Breast epithelium (tissue), 3 donors: ENCODE data around the gene VMP1.

Experiments
- POLR2A ChIP-seq: fragments of 450-650 bp; IDR thresholded peaks from one replicate; pipeline ENCODE4 v1.6.1; 2016; ENCODE audit warnings: antibody characterized with exemption, mild to moderate bottlenecking, moderate library complexity
- POLR2AphosphoS5 ChIP-seq, 3 donors: sonication (generic); formaldehyde crosslinking; IDR thresholded peaks; one replicate each; pipeline ENCODE4 v1.6.1; 2017; ENCODE audit warnings: antibody characterized with exemption in 3 of 3
- TF ChIP-seq, protein P1 (sequence below), 3 donors: fragments of 450-650 bp; IDR thresholded peaks; one replicate each; pipeline ENCODE4 v1.5.1; 2016 to 2017; ENCODE audit warnings: antibody characterized with exemption in 3 of 3, mild to moderate bottlenecking in 3 of 3, moderate library complexity in 3 of 3

DNA sequence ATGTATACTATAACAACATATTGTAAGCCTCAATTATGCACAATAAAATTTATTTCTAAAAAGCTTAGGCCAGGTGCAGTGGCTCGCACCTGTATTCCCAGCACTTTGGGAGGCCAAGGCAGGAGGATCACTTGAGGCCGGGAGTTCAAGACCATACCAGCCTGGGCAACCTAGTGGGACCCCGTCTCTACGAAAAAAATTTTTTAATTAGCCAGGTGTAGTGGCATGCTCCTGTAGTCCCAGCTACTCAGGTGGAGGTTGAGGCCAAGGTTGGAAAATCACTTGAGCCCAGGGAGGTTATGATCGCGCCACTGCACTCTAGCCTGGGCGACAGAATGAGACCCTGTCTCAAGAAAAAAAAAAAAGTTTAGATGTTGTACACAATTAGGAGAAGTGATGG lies 45.5 kb downstream of the VMP1 start:
- TF ChIP-seq, protein P1, sequence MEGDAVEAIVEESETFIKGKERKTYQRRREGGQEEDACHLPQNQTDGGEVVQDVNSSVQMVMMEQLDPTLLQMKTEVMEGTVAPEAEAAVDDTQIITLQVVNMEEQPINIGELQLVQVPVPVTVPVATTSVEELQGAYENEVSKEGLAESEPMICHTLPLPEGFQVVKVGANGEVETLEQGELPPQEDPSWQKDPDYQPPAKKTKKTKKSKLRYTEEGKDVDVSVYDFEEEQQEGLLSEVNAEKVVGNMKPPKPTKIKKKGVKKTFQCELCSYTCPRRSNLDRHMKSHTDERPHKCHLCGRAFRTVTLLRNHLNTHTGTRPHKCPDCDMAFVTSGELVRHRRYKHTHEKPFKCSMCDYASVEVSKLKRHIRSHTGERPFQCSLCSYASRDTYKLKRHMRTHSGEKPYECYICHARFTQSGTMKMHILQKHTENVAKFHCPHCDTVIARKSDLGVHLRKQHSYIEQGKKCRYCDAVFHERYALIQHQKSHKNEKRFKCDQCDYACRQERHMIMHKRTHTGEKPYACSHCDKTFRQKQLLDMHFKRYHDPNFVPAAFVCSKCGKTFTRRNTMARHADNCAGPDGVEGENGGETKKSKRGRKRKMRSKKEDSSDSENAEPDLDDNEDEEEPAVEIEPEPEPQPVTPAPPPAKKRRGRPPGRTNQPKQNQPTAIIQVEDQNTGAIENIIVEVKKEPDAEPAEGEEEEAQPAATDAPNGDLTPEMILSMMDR (IDR thresholded peaks at IDR 0.05), result no peak
- TF ChIP-seq POLR2A (no peak), POLR2AphosphoS5 (IDR thresholded peaks at IDR 0.05) (no peak)
